ENCODE results near the gene TEDDM1.

Gene TEDDM1

GRCh38 chr1:182406012-182406411, 5.5 kb upstream of the TEDDM1 start:
- DNase-seq (ENCODE audit: low spot score): no peak

GRCh38 chr1:182405578-182405977, 5.1 kb upstream of the TEDDM1 start:
- DNase-seq (ENCODE audit: low spot score): no peak

DNA sequence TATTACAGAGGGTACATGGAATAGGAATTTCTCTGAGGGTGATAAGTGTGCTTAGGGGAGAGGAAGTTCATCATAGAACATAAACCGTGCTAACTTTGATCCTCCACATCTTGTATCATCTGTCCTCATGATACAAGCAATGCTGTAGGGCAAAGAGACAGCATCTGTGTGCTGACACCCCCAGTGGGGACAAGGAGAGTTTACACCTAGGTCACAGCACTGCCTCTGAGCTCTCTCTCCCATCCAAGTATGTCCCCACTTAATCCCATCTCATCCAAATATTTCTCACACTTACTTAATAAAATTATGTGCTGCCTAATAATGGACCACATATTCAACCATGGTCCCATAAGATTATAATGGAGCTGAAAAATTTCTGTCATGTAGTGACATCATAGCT, 4.3 kb upstream of the TEDDM1 start:
- DNase-seq (ENCODE audit: low spot score): no peak

DNA sequence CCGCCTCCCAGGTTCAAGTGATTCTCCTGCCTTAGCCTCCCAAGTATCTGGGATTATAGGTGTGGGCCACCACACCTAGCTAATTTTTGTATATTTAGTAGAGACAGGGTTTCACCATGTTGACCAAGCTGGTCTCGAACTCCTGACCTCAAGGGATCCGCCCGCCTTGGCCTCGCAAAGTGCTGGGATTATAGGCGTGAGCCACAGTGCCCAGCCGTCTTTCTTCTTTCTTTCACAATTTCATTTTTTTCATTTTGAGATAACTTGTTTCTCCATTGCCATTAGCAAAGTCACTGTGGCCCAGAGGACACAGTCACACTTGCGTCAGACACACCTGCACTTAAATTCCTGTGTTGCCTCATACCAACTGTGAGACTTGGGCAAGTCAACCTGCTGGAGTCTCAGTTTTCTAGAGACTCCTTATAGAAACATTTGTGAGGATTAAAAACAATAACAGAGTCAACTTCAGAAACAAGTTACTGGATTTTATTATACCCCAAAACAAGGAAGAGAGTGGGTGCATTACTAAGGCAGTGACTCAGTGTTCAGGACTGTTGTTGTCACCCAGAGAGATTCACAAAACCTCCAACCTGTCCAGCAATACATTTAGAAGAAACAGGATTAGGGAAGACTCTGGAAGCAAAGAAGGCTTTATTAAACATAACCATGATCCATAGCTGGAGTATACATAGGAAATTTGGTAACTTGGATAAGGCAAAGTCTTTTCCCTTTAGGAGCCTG, 2.6 kb downstream of the TEDDM1 start:
- peak; percentile 15 for DNase-seq (ENCODE audit: low spot score)

DNA sequence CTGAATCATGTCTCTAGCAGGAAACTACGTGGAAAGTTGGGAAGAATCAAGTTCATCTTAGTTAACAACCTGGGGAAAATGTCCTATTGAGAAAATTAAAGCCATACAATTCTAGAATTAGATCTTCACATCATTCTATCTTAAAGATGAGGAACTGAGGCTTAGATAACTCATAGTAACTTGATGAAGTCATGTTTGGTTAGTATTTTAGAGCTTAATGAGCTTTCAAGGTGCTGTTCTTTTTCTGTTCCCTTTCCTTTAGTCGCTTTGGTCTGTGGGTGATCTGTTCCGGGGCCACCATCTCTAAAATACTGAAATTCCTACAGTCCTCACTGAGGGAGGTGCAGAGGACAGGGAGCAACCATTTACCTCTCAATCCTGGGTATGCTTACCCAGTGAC, 4.6 kb downstream of the TEDDM1 start:
- DNase-seq (ENCODE audit: low spot score): no peak

GRCh38 chr1:182394055-182394775, 6.3 kb downstream of the TEDDM1 start:
- no peak for DNase-seq (ENCODE audit: low spot score)

GRCh38 chr1:182392050-182393028, 8.1 kb downstream of the TEDDM1 start:
- peak; percentile 59 for DNase-seq (ENCODE audit: low spot score)

DNA sequence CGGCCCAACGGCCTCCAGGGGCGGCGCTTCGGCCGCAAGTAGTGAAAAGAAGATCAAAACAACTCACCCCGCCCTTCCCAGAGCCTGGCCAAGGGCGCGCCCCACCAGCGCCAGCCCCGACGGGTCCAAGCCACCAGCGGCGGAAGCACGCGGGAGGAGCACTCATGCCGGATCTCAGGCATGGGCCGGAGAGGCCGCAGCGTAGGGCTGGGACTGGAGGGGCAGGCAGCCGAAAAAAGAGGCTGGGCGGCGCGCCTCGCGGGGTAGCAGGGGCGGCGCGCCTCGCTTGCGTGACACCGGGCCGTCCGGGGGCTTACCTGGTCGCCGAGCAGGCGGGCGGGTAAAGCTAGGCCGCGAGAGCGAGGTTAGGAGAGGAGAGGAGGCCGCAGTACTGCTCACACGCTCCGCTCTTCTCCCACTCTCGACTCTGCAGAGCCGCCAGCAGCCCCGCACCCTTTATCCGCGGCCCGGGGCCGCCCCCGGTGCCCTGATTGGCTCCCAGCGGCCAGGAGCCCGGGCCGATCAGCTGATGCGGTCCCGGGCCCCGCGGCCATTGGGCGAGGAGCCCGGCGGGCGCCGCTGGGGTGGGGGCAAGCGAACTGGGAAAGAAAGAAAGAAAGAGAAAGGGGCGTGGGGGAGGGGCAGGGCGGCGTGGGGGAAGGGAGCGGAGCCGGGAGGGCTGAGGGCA, 9.0 kb downstream of the TEDDM1 start, which contains the start of gene GLUL:
TSS of gene GLUL (minus strand) at position 429 of the 688 bp plus-strand sequence. CDS start 3,053 bp downstream, outside the sequence.
- peak; percentile 98 for DNase-seq (ENCODE audit: low spot score)

- no peak for DNase-seq (ENCODE audit: low spot score)
Measured at GRCh38 chr1:182391028-182391361, 9.5 kb downstream of the TEDDM1 start.

DNA sequence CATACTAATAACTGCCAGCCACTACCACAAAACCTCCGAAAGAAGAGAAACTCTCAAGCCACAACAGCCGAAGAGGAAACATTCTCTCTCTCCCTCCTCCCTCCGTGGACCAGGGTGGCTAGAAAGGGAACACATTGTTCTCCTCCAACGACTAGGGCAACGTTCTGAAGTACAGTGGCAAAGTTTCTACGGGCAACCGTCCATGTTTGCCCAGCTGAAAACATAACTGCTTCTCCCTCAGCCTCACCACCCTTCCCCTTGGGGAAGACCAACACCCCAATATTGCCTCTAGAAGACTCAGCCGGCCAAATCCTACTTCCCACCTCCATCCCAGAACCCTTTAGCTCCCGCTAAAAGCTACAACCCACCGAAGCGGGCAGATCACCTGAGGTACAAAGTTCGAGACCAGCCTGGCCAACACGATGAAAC, 10.8 kb downstream of the TEDDM1 start:
- peak; percentile 42 for DNase-seq (ENCODE audit: low spot score)

GRCh38 chr1:182388392-182389134, 11.9 kb downstream of the TEDDM1 start:
- no peak for DNase-seq (ENCODE audit: low spot score)

GRCh38 chr1:182387566-182387965, 12.9 kb downstream of the TEDDM1 start:
- DNase-seq (ENCODE audit: low spot score): no peak

DNA sequence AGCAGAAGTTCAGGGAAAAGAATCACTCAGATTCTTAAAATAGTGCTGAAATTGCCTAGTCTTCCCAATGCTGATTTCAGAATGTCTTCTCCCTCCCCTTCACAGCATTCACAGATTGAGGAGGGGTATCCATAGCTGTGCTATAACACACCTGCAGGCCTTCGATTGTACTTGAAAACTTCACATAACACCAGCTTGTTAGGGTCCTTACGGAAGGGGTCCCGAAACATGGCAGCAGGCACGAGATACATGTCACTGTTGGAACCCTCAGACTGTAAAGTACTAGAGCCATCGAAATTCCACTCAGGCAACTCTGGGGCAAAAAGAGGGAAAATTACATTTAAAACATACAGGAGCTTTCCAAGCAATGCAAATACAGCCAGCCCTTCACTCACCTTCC, 13.5 kb downstream of the TEDDM1 start:
- DNase-seq (ENCODE audit: low spot score): no peak

DNA sequence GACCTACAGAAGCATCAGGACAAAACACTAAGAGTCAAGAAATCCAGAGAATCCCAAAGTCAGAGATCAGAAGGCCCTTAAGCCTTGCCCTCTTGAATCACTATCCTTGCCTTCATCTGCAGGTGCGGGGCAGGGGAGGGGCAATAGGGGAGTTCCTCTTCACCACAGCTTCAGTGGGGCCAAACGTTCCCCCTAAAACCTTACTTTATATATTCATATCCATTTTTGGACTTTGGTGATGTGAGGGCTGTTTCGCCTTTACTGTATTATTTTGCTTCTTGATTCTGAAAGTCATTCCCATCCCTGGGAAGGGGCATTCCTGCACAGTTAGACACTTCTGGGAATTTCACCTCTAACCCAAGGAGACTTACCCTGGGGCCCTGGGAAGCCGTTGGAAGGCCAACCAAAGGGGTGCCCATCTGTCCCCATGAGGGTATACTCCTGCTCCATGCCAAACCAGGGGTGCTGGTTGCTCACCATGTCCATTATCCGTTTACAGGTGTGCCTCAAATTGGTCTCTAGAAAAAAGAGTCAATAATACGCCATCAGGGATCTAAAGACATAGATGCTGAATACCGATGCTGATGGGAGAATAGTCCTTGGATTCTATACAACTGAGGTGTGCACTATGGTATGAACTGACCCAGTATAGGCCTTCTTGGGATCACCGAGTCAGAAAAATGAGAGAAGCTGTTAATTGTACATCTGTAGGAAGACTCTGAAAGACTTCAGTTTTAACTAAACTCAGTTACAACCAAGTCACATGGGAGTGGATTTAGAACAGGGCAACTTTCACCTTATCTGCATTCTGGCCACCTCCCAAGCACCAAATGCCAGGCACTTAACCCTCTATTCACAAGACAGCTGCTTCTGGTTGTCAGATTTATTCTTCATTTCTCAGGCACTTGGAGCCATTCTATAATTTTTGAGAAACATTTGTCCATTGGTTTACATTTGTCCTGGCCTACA, 14.3 kb downstream of the TEDDM1 start:
- no peak for DNase-seq (ENCODE audit: low spot score)

DNA sequence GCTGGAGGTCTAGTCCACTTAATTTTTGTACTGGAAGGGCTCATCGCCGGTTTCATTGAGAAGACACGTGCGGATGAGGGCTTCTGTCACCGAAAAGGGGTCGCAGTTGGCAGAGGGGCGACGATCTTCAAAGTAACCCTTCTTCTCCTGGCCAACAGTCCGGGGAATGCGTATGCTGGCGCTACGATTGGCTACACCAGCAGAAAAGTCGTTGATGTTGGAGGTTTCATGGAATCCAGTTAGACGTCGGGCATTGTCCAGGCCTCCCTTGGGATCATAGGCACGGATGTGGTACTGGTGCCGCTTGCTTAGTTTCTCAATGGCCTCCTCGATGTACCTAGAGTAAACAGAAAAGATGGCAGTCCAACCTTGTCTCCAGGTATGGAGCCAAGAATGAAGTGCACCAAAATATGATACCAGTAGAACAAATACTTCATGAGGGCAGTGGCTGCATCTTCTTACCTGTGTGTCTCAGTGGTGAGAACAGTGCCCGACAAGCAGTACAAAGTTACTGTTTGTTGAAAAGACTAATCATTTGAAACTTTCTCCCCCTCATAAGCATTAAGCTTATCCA, 16.0 kb downstream of the TEDDM1 start:
- DNase-seq (ENCODE audit: low spot score): no peak

DNA sequence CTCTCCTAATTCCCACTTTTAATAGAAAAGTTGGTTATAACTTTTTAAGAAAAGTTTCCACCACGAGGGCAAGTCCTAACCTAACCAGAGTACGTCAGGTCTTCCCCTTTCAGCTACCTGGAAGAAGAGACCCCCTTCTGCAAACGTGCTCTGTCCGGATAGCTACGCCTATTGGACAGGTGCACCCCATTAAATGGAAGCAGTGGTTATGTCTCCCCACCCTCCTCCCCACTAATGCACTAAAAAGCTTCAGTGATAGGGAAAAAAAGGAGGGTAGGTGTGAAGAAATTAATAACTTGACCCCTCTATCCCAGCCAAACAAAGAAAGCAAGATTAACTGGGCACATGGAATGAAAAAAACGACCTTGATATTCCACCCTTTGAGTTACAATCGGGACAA, 16.5 kb downstream of the TEDDM1 start:
- no peak for DNase-seq (ENCODE audit: low spot score)

DNA sequence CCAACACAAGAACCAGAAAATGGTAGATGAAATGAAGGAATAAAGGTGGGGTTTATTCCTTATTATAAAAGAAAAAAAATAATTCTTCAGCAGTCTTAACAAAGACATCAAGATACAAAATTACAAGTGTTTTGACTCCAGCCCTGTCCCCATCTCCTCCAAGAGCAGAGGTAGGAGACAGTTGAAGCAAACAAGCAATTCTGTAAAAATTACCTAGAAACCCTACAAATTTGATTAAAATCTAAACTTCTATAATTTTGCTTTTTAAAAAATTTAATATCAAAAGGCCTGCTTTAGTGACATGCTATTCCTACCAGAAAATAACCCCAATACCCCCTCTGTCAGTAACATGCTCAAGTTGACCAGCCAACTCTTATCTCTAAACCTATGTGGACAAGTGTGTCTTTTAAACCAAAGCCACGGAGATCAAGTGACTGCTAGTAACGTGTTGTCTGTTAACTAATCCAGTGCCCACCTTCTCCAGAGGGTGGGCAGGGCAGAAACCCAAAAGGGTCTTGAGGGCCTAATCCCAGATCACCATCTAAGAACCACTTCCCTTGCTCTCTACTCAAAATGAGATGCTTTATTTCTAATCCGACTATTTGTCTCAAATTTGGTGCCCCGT, 17.3 kb downstream of the TEDDM1 start:
- no peak for DNase-seq (ENCODE audit: low spot score)

GRCh38 chr1:182381962-182382819, 18.3 kb downstream of the TEDDM1 start:
- DNase-seq (ENCODE audit: low spot score): no peak
